Activated T-helper 1 cell treated with anti-CD3 and anti-CD28 coated beads, Interleukin-12 subunit alpha, Interleukin-12 subunit beta, Interleukin-2, Interleukin-4 antibody, amounts not matched to agents 30 ng/mL and 10 ng/mL and 1 ng/mL, durations not matched to agents 14 hours and 24 hours and 36 hours (primary cell): ENCODE measurements around the gene SLC12A9. TPM values are rescaled to one million over a fixed set of nuclear protein-coding genes. Genes with fewer than 3 reads are reported as not detected.

Experiments used
- DNase-seq: peaks from one replicate; pipeline ENCODE4 v3.0.0; 2021; ENCODE audit warnings: low spot score
- H3K27ac Mint-ChIP-seq: one replicate; pipeline ENCODE4 v1.8.0; 2021; ENCODE audit warnings: mild to moderate bottlenecking, mixed read lengths
- H3K27me3 Mint-ChIP-seq: one replicate; pipeline ENCODE4 v1.8.0; 2022; ENCODE audit warnings: mild to moderate bottlenecking, moderate library complexity, mixed read lengths; ENCODE audit not compliant: insufficient read depth
- H3K36me3 Mint-ChIP-seq: one replicate; pipeline ENCODE4 v1.8.0; 2021; ENCODE audit warnings: low read depth, mixed read lengths
- H3K4me1 Mint-ChIP-seq: one replicate; pipeline ENCODE4 v1.8.0; 2021; ENCODE audit warnings: low read depth, mixed read lengths
- H3K4me3 Mint-ChIP-seq: one replicate; pipeline ENCODE4 v1.8.0; 2021; ENCODE audit warnings: mild to moderate bottlenecking, moderate library complexity, mixed read lengths
- H3K9me3 Mint-ChIP-seq: one replicate; pipeline ENCODE4 v1.8.0; 2021; ENCODE audit warnings: mixed read lengths
- intact Hi-C: fragments of 100-400 bp; cut with micrococcal nuclease; formaldehyde crosslinking; loops from one replicate; pipeline ENCODE4 v1.15.1; 2024
- total RNA-seq: library from RNA; stranded (reverse); gene quantifications from 2 replicates; pipeline ENCODE4 v1.2.3, GENCODE V29; 2022

The SLC12A9 gene
- total RNA-seq, 1 donor from 2014 or later, result 46.0 TPM

DNA sequence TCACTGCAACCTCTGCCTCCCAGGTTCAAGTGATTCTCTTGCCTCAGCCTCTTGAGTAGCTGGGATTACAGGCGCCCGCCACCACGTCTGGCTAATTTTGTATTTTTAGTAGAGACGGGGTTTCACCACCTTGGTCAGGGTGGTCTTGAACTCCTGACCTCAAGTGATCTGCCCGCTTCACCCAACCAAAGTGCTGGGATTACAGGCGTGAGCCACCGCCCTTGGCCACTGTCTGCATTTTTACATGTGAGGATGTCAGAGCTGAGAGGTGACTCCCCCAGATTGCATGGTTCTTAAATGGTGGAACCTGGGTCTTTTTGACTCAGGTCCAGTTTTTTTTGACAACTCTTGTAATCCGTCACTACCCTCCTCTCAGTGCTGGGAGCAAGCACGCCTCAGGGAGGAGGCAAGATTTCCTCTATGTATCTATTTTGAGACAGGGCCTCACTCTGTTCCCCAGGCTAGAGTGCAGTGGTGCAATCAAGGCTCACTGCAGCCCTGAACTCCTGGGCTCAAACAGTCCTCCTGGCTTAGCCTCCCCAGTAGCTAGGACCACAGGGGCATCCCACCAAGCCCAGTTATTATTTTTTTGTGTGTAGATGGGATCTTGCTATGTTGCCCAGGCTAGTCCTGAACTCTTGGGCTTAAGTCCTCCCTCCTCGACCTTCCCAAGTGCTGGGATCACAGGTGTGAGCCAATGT lies 21.2 kb downstream of the SLC12A9 start:
- H3K9me3 Mint-ChIP-seq, result no peaks in the 10 kb centered on the region
- no peaks in the 10 kb centered on the region for H3K27me3 Mint-ChIP-seq
- H3K36me3 Mint-ChIP-seq, result peaks cover 59% of the 10 kb centered on the region
- H3K4me3 Mint-ChIP-seq, result peak overlapping the region; percentile 98
- no peak for DNase-seq
- peaks cover 34% of the 10 kb centered on the region for H3K4me1 Mint-ChIP-seq
- intact Hi-C loops, result loop anchor here (2.0 kb wide), 2 partner anchors 287 to 379 kb away; partner anchors contain the start of genes FBXO24 and LRCH4
- H3K27ac Mint-ChIP-seq, result peak overlapping the region; percentile 97

DNA sequence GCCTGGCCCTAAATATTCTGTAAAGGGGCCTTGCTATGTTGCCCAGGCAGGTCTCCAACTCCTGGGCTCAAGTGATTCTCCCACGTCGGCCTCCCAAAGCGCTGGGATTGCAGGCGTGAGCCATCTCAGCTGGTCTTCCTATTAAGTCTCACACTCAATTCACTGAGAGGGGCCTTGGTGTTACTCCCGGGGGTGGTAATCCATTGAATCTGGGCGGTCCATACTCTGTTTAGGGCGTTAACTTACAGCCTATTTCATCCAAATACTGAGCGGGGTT lies 21.7 kb downstream of the SLC12A9 start:
- peaks cover 59% of the 10 kb centered on the region for H3K36me3 Mint-ChIP-seq
- H3K27ac Mint-ChIP-seq, result peak overlapping the region; percentile 97
- no peak for DNase-seq
- H3K4me3 Mint-ChIP-seq, result peak overlapping the region; percentile 98
- H3K4me1 Mint-ChIP-seq, result peaks cover 37% of the 10 kb centered on the region
- no peaks in the 10 kb centered on the region for H3K27me3 Mint-ChIP-seq
- intact Hi-C loops, result loop anchor here (2.0 kb wide), 2 partner anchors 287 to 379 kb away; partner anchors contain the start of genes FBXO24 and LRCH4
- no peaks in the 10 kb centered on the region for H3K9me3 Mint-ChIP-seq

DNA sequence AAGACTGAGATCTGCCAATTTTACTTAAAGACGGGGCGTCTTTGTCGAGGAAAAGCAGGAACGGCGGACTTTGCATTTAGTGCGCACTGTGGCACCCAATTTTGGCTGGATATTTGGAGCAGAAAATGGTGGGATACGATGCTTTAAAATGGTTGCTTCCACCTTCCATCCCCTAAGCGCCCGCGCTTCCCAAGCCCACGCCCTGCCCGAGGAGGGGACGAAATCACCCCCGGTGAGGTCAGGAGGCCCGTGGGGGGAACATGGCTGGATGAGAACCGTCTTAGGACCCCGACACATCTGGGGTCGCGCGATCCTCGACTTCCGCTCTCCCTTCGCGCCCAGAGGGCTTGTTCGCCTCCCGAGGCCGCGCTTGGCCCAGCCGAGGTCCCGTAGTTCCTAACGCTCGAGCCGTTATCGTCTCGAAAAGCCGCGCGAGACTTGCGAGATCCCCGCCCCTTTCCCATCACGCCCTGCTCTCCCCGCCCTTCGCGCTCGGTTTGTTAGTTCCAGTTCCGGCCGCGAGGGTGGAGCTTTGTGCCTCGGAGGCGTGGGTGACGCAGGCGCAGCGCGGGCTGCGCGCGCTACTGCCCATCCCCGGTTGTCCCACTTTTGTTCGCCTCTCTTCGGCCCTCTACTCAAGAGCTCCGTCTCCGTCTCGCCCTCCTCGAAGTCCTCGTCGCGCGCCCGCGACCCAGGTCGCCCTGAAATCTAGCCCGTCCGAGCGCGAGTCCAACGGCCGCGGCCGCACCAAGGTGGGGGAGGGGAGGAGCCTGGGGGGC lies 22.3 kb downstream of the SLC12A9 start, which contains the start of gene SRRT:
TSS of gene SRRT (plus strand) at position 527 of the 779 bp plus-strand sequence. CDS start 488 bp downstream, outside the sequence.
- intact Hi-C loops, result loop anchor here (1.0 to 2.0 kb wide), 8 partner anchors 7 to 445 kb away; partner anchors contain the start of genes FBXO24, GNB2, LRCH4 and MEPCE
- DNase-seq, result peak; percentile 98
- Mint-ChIP-seq H3K9me3 (no peaks in the 10 kb centered on the region), H3K4me3 (peak within 1 kb of the TSS; percentile 98), H3K4me1 (peaks cover 40% of the 10 kb centered on the region), H3K36me3 (peaks cover 61% of the 10 kb centered on the region), H3K27me3 (no peaks in the 10 kb centered on the region), H3K27ac (peak within 1 kb of the TSS; percentile 97)

DNA sequence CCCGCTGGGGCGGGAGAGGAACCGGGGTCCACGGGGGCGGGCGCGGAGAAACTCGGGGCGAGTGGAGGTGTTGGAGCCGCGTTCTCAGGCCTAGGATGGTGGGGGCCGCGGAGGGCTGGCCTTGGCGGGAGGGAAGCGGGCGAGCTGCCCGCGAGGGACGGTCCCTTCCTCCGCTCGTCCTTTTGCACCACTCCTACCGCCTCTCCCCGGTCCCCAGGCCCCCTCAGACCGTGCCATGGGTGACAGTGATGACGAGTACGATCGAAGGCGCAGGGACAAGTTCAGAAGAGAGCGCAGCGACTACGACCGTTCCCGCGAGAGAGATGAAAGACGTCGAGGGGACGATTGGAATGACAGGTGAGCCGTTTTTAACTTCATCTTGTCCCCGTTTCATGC lies 22.8 kb downstream of the SLC12A9 start:
- Mint-ChIP-seq H3K9me3 (no peaks in the 10 kb centered on the region), H3K27ac (peak overlapping the region; percentile 97), H3K27me3 (no peaks in the 10 kb centered on the region), H3K4me3 (peak overlapping the region; percentile 98), H3K36me3 (peaks cover 65% of the 10 kb centered on the region), H3K4me1 (peaks cover 44% of the 10 kb centered on the region)
- intact Hi-C loops, result loop anchor here (1.0 to 2.0 kb wide), 8 partner anchors 8 to 446 kb away; partner anchors contain the start of genes FBXO24, GNB2, LRCH4 and MEPCE
- peak; percentile 30 for DNase-seq

DNA sequence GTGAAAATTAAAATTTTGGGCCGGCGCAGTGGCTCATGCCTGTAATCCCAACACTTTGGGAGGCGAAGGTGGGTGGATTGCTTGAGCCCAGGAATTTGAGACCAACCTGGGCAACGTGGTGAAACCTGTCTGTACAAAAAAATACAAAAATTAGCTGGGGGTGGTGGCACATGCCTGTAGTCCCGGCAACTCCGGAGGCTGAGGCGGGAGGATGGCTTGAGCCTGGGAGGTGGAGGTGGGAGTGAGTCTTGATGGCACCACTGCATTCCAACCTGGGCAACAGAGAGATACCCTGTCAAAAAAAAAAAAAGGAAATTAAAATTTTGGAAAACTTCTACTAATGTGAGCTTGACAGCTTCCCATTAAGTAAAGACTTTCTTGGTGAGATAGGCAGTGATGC lies 25.5 kb downstream of the SLC12A9 start:
- Mint-ChIP-seq H3K36me3 (peaks cover 71% of the 10 kb centered on the region), H3K9me3 (no peaks in the 10 kb centered on the region), H3K4me1 (peaks cover 46% of the 10 kb centered on the region), H3K4me3 (peak overlapping the region; percentile 4), H3K27me3 (no peaks in the 10 kb centered on the region), H3K27ac (peak overlapping the region; percentile 35)
- intact Hi-C loops, result no loop called here
- DNase-seq, result no peak

DNA sequence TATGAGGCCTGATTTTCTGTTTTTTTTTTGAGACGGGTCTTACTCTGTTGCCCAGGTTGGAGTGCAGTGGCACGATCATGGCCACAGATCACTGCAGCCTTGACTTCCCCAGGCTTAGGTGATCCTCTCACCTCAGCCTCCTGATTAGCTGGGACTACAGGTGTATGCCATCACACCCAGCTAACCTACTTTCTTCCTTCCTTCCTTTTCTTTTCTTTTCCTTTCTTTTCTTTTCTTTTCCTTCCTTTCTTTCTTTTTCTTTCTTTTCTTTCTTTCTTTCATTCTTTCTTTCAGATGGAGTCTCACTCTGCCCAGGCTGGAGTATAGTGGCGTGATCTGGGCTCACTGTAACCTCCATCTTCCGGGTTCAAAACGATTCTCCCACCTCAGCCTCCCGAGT lies 26.2 kb downstream of the SLC12A9 start:
- Mint-ChIP-seq H3K27me3 (no peaks in the 10 kb centered on the region), H3K27ac (no peak overlapping the region), H3K4me3 (peak overlapping the region; percentile 4), H3K9me3 (no peaks in the 10 kb centered on the region), H3K36me3 (peaks cover 71% of the 10 kb centered on the region), H3K4me1 (peaks cover 49% of the 10 kb centered on the region)
- DNase-seq, result no peak
- intact Hi-C loops, result no loop called here

DNA sequence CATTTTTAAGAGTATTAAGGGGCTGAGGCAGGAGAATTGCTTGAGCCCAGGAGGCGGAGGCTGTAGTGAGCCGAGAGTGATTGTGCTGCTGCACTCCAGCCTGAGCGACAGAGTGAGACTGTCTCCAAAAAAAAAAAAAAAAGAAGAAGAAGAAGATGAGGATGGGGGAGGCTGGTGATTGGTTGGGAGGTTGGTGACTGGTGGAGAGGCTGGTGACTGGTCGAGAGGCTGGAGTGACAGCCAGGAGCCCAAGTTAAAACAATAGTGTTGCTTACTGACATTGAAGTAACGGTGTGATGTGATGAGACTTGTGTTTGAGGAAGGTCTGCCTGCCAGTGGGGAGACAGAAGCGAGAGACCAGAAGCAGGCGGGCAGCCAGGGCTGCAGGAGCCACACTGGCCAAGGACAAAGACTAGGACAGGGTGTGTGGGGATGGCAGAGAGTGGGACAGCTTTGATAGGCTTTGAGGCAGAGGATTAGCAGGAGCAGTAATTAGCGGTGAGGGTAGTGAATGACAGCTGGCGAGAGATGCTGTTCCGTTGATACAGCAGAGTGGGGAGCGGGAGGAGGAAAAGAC lies 27.3 kb downstream of the SLC12A9 start:
- H3K9me3 Mint-ChIP-seq, result no peaks in the 10 kb centered on the region
- peaks cover 38% of the 10 kb centered on the region for H3K4me1 Mint-ChIP-seq
- no peak overlapping the region for H3K4me3 Mint-ChIP-seq
- H3K27ac Mint-ChIP-seq, result no peak overlapping the region
- H3K36me3 Mint-ChIP-seq, result peaks cover 70% of the 10 kb centered on the region
- DNase-seq, result no peak
- intact Hi-C loops, result no loop called here
- H3K27me3 Mint-ChIP-seq, result no peaks in the 10 kb centered on the region

DNA sequence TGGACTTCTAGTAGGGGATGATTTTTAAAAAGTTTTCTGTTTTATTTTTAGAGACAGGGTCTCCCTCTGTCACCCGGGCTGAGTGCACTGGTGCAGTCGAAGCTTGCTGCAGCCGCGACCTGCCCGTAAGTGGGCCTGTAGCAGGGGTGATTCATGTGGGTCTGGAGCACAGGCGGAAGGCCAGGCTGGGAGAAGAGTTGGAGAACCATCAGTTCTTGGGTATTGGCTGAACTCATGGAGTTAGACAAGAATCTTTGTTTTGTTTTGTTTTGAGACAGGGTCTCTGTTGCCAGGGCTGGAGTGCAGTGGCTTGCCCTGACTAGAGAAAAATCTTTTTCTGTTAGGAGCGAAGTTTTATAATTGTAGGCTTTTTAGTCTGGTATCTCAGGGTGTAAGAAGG lies 28.1 kb downstream of the SLC12A9 start:
- DNase-seq, result no peak
- H3K9me3 Mint-ChIP-seq, result no peaks in the 10 kb centered on the region
- no peak overlapping the region for H3K4me3 Mint-ChIP-seq
- intact Hi-C loops, result no loop called here
- H3K27ac Mint-ChIP-seq, result no peak overlapping the region
- no peaks in the 10 kb centered on the region for H3K27me3 Mint-ChIP-seq
- H3K4me1 Mint-ChIP-seq, result peaks cover 33% of the 10 kb centered on the region
- peaks cover 72% of the 10 kb centered on the region for H3K36me3 Mint-ChIP-seq

DNA sequence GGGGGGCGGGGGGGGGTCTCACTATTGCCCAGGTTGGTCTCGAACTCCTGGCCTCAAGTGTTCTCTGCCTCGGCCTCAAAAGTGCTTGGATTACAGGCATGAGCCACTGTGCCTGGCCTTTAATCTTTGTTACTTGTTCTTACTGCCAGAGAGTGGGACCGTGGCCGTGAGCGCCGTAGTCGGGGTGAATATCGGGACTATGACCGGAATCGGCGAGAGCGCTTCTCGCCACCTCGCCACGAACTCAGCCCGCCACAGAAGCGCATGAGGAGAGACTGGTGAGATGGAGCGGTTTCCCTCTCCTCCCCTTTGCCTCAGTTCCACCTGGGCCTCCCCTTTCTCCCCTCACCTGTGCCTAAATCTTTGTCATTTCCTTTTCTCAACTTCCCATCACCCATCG lies 28.6 kb downstream of the SLC12A9 start:
- no peak for DNase-seq
- Mint-ChIP-seq H3K36me3 (peaks cover 74% of the 10 kb centered on the region), H3K4me3 (no peak overlapping the region), H3K9me3 (no peaks in the 10 kb centered on the region), H3K27ac (no peak overlapping the region), H3K4me1 (peaks cover 35% of the 10 kb centered on the region), H3K27me3 (no peaks in the 10 kb centered on the region)
- intact Hi-C loops, result no loop called here

DNA sequence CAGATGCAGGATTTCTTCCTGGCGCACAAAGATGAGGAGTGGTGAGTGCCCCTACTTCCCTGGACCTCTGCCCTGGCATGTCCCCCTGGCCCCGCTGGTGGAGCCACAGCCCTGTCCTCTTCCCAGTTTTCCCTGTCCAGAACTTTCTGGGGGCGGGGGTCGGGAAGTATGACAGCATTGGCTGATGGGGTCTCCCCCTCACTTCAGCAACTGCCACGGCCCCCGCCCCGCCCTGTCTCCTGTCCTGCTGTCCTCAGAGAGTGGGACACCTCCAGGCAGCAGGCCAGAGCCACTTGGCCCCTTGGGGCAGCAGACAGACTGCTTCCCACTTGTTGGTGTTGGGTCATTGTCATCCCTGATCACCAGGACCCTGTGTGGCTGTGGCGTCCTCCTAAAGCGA lies 29.7 kb downstream of the SLC12A9 start:
- Mint-ChIP-seq H3K4me1 (peaks cover 36% of the 10 kb centered on the region), H3K9me3 (no peaks in the 10 kb centered on the region)

DNA sequence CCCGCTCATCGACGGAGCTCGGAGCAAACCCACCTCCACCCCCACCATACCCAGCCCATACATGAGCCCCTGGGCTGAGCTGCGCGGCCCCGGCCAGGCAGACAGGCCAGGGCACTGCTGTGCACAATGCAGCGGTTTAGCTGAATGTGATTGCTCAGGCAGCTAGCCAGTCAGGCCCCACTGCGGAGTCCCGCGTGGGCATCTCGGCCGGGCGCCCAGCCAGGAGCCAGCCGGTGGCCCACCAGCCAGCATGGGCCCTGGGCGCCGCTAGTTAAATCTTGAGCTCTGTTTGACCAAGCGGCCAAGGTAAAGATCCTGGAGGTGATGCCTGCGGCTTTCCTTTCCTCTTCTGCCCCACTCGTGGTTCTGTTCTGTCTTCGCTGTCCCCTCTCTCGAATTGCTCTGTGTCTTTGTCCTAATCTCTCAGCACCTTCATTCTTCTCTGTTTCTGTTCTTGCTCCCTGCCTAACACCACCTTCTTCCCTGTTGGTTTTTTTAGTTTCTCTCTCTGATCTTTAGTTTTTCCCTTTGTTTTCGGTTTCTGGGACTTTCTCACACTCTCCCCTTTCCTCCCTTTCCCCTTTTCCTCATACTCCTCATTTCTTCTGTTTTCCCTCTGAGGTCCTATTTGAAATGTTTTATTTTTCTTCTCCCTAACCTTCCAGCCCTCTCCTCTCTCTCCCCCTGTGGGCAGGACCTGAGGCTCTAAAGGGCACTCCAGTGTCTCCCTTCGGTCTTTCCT lies 30.4 kb downstream of the SLC12A9 start:
- no peaks in the 10 kb centered on the region for H3K9me3 Mint-ChIP-seq
- no peak overlapping the region for H3K4me3 Mint-ChIP-seq
- H3K4me1 Mint-ChIP-seq, result peaks cover 44% of the 10 kb centered on the region
- intact Hi-C loops, result no loop called here
- DNase-seq, result no peak
- H3K27ac Mint-ChIP-seq, result peak overlapping the region; percentile 36
- H3K27me3 Mint-ChIP-seq, result no peaks in the 10 kb centered on the region
- H3K36me3 Mint-ChIP-seq, result peaks cover 80% of the 10 kb centered on the region

More for the DNA sequence above, 29.7 kb downstream of the SLC12A9 start:
- Mint-ChIP-seq H3K27me3 (no peaks in the 10 kb centered on the region), H3K4me3 (no peak overlapping the region), H3K36me3 (peaks cover 78% of the 10 kb centered on the region), H3K27ac (no peak overlapping the region)
- intact Hi-C loops, result no loop called here
- no peak for DNase-seq

DNA sequence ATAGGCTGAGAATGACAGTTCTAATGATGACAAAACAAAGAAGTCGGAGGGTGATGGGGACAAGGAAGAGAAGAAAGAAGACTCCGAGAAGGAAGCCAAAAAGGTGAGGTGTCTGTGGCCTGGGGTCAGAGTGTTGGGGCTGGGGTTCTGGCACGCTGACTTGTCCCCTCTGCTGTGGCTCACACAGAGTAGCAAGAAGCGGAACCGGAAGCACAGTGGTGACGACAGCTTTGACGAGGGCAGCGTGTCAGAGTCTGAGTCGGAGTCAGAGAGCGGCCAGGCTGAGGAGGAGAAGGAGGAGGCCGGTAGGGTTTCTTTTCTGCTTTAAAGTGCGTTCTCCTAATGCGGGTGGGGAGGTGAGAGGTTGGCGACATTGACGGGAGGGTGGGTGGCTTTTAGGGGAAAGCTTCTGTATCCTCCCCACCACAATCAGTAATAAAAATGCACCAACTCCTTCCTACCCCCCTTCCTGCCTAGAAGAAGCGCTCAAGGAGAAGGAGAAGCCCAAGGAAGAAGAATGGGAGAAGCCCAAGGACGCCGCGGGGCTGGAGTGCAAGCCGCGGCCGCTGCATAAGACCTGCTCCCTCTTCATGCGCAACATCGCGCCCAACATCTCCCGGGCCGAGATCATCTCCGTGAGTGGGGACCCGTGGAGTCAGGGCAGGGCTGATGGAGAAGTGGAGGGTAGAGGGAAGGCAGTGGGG lies 32.4 kb downstream of the SLC12A9 start:
- peaks cover 78% of the 10 kb centered on the region for H3K36me3 Mint-ChIP-seq
- H3K4me3 Mint-ChIP-seq, result peak overlapping the region; percentile 21
- H3K27me3 Mint-ChIP-seq, result no peaks in the 10 kb centered on the region
- H3K9me3 Mint-ChIP-seq, result no peaks in the 10 kb centered on the region
- H3K4me1 Mint-ChIP-seq, result peaks cover 38% of the 10 kb centered on the region
- no peak for DNase-seq
- H3K27ac Mint-ChIP-seq, result peak overlapping the region; percentile 12
- intact Hi-C loops, result no loop called here
